ENCODE measurements around the gene PTPN9. TPM values are rescaled to one million over a fixed set of nuclear protein-coding genes. Genes with fewer than 3 reads are reported as not detected.

Gene PTPN9
- total and polyA plus RNA-seq, 2 of the 13 experiments (the other 11 are each of a cell fraction or from before 2014, with no cell fraction given) = 16.6 to 19.9 TPM

DNA sequence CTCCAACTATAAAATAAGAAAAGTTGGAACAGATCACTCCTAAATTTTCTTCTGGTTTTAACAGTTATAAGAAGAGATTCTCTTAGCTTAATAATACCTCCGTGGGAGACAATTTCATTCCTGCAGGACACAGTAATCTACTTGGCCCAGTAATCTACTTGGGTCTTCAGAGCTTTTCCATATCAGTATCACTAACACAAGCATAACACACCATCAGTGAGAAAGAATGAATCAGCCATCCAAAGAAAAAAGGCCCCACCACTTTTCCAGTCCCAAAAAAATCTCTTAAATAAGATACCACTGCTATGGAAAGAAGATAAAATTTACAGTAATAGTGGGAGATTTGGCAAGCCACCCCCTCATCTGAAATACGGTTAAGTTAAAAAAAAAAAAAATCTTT is 147.8 kb downstream of the PTPN9 start:
- intact Hi-C loops (cut with micrococcal nuclease; ENCODE audit: unreplicated experiment) = no loop called here
- Histone ChIP-seq H3K4me2 (ENCODE audit: low read depth, low read length) (no peak overlapping the region), H2AFZ (ENCODE audit: low read length) (no peak overlapping the region), H3K9me3 (ENCODE audit: low read length) (no peaks in the 10 kb centered on the region), H3K27ac (ENCODE audit: extremely low read length, insufficient read depth, low read length) (no peak overlapping the region), H3K79me2 (ENCODE audit: insufficient read depth, low read length) (peaks cover 45% of the 10 kb centered on the region), H3K9ac (ENCODE audit: insufficient read depth, low read depth, low read length) (no peak overlapping the region), H3K36me3 (replicated peaks in 1 of 2; ENCODE audit: control insufficient read depth in 1 of 2, insufficient read depth in 2 of 2, low read length in 2 of 2) (peaks cover 11 to 44% of the 10 kb centered on the region in 2 experiments), H3K4me1 (ENCODE audit: insufficient read depth, low read length) (no peaks in the 10 kb centered on the region), H4K20me1 (ENCODE audit: insufficient read depth, low read length) (peaks cover 5% of the 10 kb centered on the region), H3K4me3 (replicated peaks in 1 of 3; ENCODE audit: insufficient read depth in 1 of 3, low read depth in 2 of 3, low read length in 3 of 3) (no peak overlapping the region), H3K27me3 (ENCODE audit: control insufficient read depth in 1 of 2, insufficient read depth in 2 of 2, low read length in 2 of 2) (no peaks in the 10 kb centered on the region)
- FAIRE-seq (no peak), DNase-seq (ENCODE audit: low spot score) (no peak), ATAC-seq (no peak)
- TF ChIP-seq RAD21 (CRISPR knock-in tag; IDR thresholded peaks at IDR 0.05) (no peak), ZNF616 (CRISPR knock-in tag; IDR thresholded peaks at IDR 0.05; ENCODE audit: low read depth) (no peak), RBFOX2 (IDR thresholded peaks at IDR 0.05; ENCODE audit: low read depth, low read length) (no peak), ETV6 (CRISPR knock-in tag; conservative IDR thresholded peaks at IDR 0.05) (no peak), NFYC (CRISPR knock-in tag; IDR thresholded peaks at IDR 0.05) (no peak), GFI1 (CRISPR knock-in tag; IDR thresholded peaks at IDR 0.05; ENCODE audit: borderline replicate concordance) (no peak), HES4 (CRISPR knock-in tag; IDR thresholded peaks at IDR 0.05; ENCODE audit: borderline replicate concordance) (no peak), EEA1 (CRISPR knock-in tag; IDR thresholded peaks at IDR 0.05; ENCODE audit: borderline replicate concordance) (no peak), MIER3 (CRISPR knock-in tag; IDR thresholded peaks at IDR 0.05; ENCODE audit: borderline replicate concordance) (no peak)
- TF ChIP-seq, protein P1, sequence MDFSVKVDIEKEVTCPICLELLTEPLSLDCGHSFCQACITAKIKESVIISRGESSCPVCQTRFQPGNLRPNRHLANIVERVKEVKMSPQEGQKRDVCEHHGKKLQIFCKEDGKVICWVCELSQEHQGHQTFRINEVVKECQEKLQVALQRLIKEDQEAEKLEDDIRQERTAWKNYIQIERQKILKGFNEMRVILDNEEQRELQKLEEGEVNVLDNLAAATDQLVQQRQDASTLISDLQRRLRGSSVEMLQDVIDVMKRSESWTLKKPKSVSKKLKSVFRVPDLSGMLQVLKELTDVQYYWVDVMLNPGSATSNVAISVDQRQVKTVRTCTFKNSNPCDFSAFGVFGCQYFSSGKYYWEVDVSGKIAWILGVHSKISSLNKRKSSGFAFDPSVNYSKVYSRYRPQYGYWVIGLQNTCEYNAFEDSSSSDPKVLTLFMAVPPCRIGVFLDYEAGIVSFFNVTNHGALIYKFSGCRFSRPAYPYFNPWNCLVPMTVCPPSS (IDR thresholded peaks at IDR 0.05) = no peak
- TF ChIP-seq, protein P2, sequence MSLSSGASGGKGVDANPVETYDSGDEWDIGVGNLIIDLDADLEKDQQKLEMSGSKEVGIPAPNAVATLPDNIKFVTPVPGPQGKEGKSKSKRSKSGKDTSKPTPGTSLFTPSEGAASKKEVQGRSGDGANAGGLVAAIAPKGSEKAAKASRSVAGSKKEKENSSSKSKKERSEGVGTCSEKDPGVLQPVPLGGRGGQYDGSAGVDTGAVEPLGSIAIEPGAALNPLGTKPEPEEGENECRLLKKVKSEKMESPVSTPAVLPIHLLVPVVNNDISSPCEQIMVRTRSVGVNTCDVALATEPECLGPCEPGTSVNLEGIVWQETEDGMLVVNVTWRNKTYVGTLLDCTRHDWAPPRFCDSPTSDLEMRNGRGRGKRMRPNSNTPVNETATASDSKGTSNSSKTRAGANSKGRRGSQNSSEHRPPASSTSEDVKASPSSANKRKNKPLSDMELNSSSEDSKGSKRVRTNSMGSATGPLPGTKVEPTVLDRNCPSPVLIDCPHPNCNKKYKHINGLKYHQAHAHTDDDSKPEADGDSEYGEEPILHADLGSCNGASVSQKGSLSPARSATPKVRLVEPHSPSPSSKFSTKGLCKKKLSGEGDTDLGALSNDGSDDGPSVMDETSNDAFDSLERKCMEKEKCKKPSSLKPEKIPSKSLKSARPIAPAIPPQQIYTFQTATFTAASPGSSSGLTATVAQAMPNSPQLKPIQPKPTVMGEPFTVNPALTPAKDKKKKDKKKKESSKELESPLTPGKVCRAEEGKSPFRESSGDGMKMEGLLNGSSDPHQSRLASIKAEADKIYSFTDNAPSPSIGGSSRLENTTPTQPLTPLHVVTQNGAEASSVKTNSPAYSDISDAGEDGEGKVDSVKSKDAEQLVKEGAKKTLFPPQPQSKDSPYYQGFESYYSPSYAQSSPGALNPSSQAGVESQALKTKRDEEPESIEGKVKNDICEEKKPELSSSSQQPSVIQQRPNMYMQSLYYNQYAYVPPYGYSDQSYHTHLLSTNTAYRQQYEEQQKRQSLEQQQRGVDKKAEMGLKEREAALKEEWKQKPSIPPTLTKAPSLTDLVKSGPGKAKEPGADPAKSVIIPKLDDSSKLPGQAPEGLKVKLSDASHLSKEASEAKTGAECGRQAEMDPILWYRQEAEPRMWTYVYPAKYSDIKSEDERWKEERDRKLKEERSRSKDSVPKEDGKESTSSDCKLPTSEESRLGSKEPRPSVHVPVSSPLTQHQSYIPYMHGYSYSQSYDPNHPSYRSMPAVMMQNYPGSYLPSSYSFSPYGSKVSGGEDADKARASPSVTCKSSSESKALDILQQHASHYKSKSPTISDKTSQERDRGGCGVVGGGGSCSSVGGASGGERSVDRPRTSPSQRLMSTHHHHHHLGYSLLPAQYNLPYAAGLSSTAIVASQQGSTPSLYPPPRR (CRISPR knock-in tag; IDR thresholded peaks at IDR 0.05; ENCODE audit: borderline replicate concordance) = no peak
- 100% methylated on average over 2 of the region's 2 CpGs for WGBS (ENCODE audit: low lambda C conversion rate)
- no TSS peak for BruUV-seq (replicated peaks)
- POLR2A ChIA-PET = no interaction called here
- in situ Hi-C loops (cut with HindIII; ENCODE audit: extremely low pct_ligation_motif_present, low pct_unique_long_range_greater_than_20kb) = no loop called here
- CTCF ChIA-PET (ENCODE audit: low intra/inter-chr PET ratio, low total read pairs) = no interaction called here

Data from HepG2 (cell line).